DMS53 treated with DMSO at 0.1 percent for 48 hours (cell line): ENCODE measurements around the gene RSF1.
"Not testable (repeated sequence)": the region's sequence is repeated elsewhere in the genome, so short reads cannot be mapped to it uniquely, and the experiment has no call there.

Experiments
- DNase-seq: peaks from one replicate; lab custom pipeline; 2025; ENCODE audit not compliant: unreplicated experiment; lab: John Stamatoyannopoulos, UW

Gene RSF1, protein sequence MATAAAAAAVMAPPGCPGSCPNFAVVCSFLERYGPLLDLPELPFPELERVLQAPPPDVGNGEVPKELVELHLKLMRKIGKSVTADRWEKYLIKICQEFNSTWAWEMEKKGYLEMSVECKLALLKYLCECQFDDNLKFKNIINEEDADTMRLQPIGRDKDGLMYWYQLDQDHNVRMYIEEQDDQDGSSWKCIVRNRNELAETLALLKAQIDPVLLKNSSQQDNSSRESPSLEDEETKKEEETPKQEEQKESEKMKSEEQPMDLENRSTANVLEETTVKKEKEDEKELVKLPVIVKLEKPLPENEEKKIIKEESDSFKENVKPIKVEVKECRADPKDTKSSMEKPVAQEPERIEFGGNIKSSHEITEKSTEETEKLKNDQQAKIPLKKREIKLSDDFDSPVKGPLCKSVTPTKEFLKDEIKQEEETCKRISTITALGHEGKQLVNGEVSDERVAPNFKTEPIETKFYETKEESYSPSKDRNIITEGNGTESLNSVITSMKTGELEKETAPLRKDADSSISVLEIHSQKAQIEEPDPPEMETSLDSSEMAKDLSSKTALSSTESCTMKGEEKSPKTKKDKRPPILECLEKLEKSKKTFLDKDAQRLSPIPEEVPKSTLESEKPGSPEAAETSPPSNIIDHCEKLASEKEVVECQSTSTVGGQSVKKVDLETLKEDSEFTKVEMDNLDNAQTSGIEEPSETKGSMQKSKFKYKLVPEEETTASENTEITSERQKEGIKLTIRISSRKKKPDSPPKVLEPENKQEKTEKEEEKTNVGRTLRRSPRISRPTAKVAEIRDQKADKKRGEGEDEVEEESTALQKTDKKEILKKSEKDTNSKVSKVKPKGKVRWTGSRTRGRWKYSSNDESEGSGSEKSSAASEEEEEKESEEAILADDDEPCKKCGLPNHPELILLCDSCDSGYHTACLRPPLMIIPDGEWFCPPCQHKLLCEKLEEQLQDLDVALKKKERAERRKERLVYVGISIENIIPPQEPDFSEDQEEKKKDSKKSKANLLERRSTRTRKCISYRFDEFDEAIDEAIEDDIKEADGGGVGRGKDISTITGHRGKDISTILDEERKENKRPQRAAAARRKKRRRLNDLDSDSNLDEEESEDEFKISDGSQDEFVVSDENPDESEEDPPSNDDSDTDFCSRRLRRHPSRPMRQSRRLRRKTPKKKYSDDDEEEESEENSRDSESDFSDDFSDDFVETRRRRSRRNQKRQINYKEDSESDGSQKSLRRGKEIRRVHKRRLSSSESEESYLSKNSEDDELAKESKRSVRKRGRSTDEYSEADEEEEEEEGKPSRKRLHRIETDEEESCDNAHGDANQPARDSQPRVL (N-terminal part only)

DNA sequence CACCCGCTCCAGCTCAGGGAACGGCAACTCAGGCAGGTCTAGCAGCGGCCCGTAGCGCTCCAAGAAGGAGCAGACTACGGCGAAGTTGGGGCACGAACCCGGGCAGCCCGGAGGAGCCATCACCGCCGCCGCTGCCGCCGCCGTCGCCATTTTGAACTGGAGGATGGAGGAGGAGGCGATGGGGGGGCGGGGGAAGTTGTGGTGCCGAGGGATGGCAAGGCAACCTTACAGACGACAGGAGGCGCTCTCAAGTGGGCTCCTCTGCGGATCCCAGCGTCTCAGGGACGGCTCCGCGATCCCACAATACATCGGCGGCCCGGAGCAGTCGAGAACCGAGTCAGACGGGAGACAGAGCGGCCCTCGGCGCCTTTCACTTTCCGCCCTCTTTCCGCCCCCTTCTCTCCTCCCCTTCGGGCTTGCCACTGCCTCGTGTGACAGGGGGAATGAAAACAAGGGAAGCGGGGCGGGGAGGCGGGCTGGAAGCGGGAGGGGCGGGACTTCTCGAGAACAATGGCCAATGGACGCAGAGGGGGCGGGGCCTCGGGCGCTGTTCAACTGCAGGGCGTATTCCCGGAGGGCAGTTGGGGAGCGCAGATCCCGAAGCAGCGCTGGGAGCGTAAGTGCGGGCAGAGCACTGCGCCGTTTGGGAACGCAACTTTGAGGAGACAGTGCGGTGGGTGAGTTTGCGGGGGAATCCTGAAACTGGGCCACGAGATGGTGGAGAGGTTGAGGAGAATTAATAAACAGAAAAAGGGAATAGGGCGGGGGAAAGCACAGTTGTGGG, at the start of gene RSF1, which contains the start of gene AAMDC:
TSS of gene RSF1 (minus strand) at position 158 of the 784 bp plus-strand sequence. CDS start at position 150, 8 bp downstream.
TSS of gene AAMDC (plus strand) at position 580 of the 784 bp plus-strand sequence. CDS start 21,353 bp downstream, outside the sequence.
- peak; percentile 99 for DNase-seq

DNA sequence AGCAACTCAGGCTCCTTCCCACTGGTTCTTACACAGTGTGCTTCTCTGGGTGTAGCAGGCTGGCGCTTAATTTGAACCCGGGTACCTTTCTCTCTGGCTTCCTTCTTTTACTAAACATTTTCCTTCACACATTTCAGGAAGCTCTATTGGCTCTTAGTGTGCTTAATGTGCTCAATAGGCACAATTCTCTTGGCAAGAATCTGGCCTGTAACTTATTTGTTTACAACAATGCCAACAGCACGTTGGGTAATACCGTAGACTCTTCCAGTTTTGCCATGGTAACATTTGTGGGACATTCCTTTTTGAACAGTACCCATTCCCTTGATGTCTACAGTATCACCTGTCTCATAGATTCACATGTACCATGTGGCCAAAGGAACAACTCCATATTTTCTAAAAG, 48.2 kb upstream of the RSF1 start:
- no peak for DNase-seq

DNA sequence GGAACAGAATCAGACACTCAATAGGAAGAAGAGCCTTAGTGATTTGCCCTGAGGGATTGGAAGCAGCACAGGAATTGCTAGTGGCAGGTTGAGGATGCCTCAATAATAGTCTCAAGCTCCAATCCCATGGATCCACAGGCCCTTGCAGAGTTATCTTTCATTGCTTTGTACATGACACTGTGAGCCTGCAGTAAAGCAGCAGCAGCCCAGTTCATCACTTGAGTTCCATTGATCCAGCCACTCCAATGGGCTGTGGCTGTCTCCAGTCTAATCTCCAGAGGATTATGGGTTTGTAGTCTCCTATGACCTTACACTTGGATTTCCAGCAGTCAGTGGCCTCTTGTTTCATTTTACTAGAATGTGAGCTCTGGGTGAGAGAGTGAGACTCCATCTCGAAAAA, 45.8 kb upstream of the RSF1 start:
- DNase-seq, result no peak

DNA sequence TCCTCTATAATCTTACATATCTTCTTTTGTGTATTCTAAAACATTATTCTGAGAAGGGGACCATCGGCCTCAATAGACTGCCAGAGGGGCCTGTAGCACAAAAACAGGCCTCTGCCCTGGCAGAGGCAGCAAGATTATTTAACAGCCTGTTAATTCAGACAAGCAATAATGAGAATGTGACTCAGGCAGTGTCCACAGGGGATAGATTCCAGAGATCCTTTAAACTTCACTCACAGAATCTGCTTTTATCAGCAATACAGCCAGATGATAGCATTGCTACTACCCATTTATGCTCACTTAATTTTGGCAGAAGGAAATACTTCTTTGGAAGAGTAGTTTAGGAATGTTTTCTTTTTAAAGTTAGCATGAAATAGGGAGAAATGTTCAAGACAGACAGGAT, 45.3 kb upstream of the RSF1 start:
- no peak for DNase-seq

DNA sequence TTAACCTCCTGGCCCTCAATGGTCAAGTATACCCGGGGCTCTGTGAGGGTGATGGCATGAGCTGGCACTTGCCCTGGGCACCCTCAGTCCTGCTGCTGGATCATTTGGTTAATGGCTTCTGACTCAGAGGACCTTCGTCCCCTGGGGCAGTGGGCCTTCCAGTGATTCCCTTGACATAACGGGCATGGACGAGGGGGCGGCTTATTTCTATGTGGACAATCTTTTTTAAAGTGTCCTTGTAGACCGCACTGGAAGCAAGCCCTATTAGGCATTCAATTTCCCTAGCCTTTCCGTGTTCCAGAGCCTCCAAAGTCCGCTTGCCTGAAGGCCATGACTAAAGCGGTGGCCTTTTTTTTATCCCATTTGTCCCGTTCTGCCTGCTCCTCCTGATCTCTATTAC, 40.9 kb upstream of the RSF1 start:
- not testable (repeated sequence) for DNase-seq

DNA sequence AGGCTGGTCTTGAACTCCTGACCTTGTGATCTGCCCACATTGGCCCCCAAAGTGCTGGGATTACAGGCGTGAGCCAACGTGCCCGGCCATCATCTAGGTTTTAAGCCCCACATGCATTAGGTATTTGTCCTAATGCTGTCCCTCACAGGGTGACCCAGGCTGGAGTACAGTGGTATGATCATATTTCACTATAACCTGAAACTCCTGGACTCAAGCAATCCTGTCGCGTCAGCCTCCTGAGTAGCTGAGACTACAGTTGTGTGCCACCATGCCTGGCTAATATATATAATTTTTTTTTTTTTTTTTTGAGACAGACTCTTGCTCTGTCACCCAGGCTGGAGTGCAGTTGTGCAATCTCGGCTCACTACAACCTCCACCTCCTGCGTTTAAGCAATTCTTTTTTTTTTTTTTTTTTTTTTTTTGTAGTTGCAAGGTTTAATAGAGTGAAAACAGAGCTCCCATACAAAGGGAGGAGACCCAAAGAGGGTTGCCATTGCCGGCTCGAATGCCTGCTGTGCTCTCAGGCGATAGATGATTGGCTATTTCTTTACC, 37.5 kb upstream of the RSF1 start:
- DNase-seq, result not testable (repeated sequence)

DNA sequence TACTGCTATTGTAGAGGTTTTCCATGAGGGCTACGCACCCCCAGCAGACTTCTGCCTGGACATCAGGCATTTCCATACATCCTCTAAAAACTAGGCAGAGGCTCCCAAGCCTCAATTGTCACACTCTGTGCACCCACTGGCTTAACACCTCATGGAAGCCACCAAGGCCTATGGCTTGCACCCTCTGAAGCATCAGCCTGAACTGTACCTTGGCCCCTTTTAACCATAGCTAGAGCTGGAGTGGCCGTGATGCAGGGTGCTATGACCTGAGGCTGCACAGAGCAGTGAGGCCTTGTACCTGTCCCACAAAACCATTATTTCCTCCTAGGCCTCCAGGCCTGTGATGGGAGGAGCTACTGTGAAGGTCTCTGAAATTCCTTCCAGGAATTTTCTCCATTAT, 34.3 kb upstream of the RSF1 start:
- no peak for DNase-seq

DNA sequence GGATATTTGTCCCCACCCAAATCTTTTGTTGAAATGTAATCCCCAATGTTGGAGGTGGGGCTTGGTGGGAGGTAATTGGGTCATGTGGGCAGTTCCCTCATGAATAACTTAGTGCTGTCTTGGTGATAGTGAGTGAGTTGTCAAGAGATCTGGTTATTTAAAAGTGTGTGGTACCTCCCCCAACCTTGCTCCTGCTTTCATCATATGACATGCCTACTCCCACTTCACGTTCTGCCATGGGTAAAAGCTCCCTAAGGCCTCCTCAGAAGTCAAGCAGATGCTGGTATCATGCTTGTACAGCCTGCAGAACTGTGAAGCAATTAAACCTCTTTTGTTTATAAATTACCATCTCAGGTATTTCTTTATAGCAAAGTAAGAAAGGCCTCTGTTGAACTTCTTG, 31.0 kb upstream of the RSF1 start:
- no peak for DNase-seq

DNA sequence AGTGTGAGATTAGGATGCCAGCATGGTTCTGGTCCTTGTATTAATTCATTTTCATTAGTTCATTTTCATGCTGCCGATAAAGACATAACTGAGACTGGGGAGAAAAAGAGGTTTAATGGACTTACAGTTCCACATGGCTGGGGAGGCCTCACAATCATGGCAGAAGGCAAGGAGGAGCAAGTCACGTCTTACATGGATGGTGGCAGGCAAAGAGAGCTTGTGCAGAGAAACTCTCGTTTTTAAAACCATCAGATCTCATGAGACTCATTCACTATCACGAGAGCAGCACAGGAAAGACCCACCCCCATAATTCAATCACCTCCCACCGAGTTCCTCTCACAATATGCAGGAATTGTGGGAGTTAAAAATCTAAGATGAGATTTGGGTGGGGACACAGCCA, 23.2 kb upstream of the RSF1 start:
- not testable (repeated sequence) for DNase-seq

DNA sequence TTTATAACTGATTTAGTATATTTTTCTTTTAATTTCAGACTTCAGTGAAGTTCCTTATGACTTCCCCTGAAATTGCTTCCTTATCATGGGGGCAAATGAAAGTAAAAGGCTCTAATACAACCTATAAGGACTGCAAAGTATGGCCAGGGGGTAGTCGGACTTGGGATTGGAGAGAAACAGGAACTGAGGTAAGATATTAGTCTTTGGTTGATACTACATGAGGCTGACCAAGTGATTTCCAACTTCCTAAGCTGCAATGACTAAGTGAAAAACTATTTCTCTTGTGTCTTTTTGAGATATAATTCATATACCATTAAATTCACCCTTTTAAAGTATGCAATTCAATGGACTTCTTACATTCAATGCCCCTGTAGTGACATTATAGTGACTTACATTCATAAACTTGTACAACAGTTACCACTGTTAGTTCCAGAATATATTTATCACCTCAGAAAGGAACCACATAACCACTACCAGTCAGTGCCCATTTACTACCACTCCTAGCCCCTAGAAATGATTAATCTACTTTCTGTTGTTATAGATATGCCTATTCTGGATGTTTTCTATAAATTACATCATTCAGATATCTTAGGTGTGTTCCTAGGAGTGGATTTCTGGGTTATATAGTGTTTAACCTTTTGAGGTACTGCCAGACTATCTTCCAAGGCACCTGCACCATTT, 22.1 kb upstream of the RSF1 start:
- DNase-seq, result no peak

DNA sequence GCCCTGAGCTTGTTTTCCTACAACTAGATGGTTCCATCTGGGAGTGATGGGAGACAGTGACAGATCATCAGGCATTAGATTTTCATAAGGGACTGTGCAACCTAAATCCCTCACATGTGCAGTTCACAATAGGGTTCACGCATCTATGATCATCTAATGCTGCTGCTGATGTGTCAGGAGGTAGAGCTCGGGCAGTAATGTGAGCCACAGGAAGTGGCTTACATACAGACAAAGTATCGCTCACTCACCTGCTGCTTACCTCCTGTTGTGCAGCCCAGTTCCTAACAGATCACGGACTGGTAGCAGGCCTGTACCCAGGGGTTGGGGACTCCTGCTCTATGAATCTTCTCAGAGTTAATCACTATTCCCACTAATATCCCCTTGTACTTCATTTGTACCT, 12.8 kb upstream of the RSF1 start:
- DNase-seq, result no peak

DNA sequence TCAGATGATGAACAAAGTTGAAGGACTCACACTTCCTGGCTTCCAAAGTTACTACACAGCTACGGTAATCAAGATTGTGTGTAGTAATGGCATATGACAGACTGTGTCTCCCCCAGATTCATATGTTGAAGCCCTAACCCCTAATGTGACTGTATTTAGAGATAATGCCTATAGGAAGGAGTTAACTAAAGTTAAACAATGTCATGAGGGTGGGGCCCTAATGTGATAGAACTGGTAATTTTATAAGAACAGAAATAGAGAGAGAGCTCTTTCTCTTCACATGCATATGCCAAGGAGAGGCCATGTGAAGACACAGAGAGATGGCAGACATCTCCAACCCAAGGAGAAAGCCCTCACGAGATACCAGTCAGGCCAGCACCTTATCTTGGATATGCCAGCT, 8.4 kb upstream of the RSF1 start:
- DNase-seq, result no peak

DNA sequence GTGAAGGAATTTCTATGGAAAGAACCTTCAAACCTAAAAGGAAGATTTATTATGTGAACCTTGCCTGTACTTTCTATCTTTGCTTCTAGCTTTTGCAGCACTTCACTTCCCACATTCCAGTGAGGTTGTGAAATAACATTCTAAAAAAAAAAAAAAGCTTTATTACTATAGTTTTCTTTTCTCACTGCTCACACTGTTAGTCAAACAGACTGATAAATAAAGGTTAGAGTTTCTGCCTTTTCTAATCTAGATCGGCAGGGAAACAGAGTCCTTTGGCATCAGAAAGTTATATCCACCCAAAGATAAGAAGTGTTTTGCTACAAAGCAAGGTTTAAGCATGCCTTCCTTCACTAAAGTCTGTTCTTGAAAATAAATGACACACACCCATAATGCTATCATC, 3.3 kb upstream of the RSF1 start:
- DNase-seq, result no peak

DNA sequence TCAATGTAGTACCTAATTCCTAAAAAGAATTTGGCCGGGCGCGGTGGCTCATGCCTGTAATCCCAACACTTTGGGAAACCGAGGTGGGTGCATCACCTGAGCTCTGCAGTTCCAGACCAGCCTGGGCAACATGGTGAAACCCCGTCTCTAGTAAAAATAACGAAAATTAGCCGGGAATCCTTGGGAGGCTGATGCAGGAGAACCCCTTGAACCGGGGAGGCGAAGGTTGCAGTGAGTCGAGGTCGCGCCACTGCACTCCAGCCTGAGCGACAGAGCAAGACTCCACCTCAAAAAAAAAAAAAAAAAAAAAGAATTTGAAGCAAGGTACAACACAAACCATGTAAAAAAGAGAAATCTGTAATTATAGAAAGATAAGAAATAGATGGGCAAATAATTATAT, 1.6 kb upstream of the RSF1 start:
- DNase-seq, result not testable (repeated sequence)

DNA sequence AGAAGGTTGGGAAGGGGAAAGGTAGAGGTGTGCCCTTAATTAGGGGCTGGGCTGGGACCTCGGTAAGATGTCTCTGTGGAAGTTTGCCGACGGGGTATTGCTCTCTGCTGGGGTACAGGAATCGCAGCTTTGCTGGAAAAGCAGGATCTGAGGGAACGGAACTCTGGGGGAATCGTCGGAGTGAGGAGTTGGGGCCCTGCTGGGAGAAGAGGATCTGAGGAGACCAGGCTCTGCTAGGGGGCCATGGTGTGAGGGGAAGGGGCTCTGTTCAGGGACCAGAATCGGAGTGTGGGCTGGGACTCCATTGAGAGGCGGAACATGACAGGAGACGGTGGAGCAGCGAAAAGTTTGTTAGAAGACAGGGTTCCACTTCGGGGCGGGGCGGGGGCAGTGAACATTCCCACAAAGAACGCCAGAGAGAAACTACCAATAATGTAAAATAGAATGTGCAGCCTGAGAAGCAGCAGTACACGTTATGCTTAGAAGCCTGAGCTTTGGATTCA, 878 bp upstream of the RSF1 start:
- peak; percentile 67 for DNase-seq

DNA sequence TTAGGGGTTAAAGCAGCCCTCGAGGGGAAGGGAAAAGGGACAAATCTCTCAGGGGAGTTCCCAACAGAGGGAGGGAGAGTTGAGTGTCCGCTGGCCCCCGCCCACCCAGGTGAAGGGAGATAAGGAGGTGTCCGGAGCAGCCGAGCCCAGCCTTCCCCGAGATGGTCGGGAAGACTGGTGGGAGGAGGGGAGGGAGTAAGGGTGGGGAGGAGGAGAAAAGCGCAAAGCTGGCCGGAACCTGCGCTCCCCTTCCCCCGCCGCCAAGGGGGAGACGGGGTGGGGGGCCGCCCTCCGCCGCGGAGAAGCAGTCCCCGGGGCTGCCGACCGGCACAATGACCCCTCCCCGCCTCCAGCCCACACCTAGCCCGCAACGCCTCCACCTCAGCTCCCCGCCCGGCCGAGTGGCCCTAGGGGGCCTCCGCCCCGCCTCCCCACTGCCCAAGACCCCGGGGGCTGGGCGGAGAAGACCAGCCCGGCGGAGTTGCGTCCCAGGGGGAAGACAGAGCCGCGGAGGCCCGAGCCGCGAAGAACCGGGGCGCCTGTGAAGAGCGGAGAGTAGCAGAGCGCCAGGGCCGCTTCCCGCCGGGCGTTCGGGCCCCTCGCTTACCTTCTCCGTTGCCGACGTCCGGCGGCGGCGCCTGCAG, 479 bp downstream of the RSF1 start:
- DNase-seq, result peak; percentile 84

DNA sequence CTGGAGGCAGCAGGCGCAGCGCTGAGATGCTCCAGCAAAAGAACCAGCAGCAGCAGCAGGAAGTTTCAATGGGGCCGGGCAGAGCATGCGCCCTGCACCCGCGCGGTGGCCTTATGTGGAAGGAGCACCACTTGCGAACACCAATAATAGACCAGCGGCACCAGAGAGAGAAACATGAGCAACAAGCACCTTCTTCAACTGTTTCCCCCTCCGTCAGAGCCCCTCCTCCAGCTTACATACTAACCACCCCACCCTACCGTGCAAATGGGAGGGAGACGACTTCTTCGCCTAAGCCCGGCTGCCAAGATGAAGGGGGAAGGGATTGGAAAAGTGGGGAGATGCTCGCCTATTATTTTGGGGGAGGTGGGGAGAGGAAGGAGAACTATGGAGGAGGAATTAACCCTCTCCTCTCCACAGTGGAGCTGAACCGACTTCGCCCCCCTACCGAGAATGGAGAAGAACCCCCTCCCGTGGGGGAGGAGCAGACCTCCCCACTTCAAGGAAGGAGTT, 1.1 kb downstream of the RSF1 start:
- DNase-seq, result peak; percentile 97

DNA sequence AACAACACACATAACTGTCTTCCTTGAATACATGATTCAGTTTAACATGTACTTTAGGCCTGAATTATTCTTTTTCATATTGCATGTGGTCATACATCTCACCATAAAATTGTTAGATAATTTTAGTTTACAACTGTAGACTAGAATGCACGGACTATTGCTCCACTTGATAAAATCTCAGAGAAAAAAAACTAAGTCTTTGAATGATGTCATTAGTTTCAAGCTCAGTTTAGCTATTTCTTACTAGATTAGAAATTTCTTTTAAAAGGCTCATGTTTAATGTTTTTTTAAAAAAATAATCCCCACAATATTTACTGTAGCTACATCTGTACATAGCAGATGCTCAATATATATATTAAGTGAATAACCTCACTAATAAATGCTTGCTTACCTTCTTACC, 5.1 kb downstream of the RSF1 start:
- DNase-seq, result no peak
